Measurements from ENCODE around the gene ZNF200.

Gene ZNF200

GRCh38 chr16:3264137-3265036 is 29.4 kb upstream of the ZNF200 start:
- in situ Hi-C loops (cut with MboI; ENCODE audit: low sequenced_read_pairs, unreplicated experiment): no loop called here
- DNase-seq (ENCODE audit: low spot score): peak; percentile 98
- TF ChIP-seq, protein P1, sequence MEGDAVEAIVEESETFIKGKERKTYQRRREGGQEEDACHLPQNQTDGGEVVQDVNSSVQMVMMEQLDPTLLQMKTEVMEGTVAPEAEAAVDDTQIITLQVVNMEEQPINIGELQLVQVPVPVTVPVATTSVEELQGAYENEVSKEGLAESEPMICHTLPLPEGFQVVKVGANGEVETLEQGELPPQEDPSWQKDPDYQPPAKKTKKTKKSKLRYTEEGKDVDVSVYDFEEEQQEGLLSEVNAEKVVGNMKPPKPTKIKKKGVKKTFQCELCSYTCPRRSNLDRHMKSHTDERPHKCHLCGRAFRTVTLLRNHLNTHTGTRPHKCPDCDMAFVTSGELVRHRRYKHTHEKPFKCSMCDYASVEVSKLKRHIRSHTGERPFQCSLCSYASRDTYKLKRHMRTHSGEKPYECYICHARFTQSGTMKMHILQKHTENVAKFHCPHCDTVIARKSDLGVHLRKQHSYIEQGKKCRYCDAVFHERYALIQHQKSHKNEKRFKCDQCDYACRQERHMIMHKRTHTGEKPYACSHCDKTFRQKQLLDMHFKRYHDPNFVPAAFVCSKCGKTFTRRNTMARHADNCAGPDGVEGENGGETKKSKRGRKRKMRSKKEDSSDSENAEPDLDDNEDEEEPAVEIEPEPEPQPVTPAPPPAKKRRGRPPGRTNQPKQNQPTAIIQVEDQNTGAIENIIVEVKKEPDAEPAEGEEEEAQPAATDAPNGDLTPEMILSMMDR (IDR thresholded peaks at IDR 0.05; ENCODE audit: borderline replicate concordance, control extremely low read depth, extremely low read depth, insufficient read depth, missing control alignments): peak; percentile 42

DNA sequence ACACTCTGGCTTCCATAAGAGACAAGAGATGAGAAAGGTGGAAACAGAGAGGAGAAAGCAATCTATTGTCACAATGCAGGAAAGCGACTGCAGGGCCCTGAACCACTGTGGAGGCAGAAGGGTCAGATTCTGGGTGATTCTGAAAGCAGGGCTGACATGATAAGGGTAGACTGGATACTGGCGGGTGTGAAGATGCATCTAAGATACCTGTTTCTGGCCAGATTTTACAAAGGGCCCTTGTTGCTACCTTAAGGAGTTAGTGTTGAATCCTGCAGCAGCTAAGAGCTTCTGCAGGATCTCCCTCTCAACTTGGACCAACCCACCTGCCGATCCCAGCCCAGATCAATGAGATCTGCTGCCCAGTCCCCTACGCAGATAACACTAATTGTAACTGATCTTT is 27.6 kb upstream of the ZNF200 start:
- in situ Hi-C loops (cut with MboI; ENCODE audit: low sequenced_read_pairs, unreplicated experiment): no loop called here
- no peak for DNase-seq (ENCODE audit: low spot score)

GRCh38 chr16:3259836-3260235 is 24.9 kb upstream of the ZNF200 start:
- DNase-seq (ENCODE audit: low spot score): no peak

More for the DNA sequence above, 27.6 kb upstream of the ZNF200 start:
- TF ChIP-seq, protein P1 (IDR thresholded peaks at IDR 0.05; ENCODE audit: borderline replicate concordance, control extremely low read depth, extremely low read depth, insufficient read depth, missing control alignments): no peak

DNA sequence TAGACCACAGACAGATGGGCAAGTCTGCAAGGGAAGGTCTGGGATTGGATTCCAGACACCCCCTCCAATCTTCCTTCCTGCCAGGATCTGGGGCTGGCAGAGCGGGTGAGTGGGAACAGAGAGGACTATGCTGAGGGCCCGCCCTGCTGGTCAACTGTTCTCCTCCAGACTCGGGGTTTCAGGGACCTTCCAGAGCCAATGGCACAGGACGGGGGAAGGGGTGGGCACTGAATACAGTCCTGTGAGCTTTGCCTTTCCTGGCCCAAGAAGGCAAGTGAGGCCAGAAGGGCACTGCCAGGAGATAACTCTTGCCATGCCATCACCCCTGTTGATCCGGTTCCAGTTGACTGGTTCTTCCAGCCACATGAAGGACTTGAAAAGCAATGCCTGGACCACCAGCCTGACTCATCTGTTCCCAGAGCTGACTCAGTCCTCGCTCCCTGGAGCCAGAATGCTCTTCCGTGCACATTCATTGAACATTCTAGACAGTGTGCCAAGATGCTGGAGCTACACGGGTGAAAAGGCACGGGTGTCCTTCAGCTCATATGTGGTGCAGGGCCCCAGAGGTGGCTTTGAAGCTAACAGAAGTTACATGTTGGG is 22.0 kb upstream of the ZNF200 start:
- TF ChIP-seq, protein P1 (IDR thresholded peaks at IDR 0.05; ENCODE audit: borderline replicate concordance, control extremely low read depth, extremely low read depth, insufficient read depth, missing control alignments): no peak
- no peak for DNase-seq (ENCODE audit: low spot score)
- in situ Hi-C loops (cut with MboI; ENCODE audit: low sequenced_read_pairs, unreplicated experiment): no loop called here

More at GRCh38 chr16:3259836-3260235, 24.9 kb upstream of the ZNF200 start:
- TF ChIP-seq, protein P1 (IDR thresholded peaks at IDR 0.05; ENCODE audit: borderline replicate concordance, control extremely low read depth, extremely low read depth, insufficient read depth, missing control alignments): no peak
- in situ Hi-C loops (cut with MboI; ENCODE audit: low sequenced_read_pairs, unreplicated experiment): no loop called here

DNA sequence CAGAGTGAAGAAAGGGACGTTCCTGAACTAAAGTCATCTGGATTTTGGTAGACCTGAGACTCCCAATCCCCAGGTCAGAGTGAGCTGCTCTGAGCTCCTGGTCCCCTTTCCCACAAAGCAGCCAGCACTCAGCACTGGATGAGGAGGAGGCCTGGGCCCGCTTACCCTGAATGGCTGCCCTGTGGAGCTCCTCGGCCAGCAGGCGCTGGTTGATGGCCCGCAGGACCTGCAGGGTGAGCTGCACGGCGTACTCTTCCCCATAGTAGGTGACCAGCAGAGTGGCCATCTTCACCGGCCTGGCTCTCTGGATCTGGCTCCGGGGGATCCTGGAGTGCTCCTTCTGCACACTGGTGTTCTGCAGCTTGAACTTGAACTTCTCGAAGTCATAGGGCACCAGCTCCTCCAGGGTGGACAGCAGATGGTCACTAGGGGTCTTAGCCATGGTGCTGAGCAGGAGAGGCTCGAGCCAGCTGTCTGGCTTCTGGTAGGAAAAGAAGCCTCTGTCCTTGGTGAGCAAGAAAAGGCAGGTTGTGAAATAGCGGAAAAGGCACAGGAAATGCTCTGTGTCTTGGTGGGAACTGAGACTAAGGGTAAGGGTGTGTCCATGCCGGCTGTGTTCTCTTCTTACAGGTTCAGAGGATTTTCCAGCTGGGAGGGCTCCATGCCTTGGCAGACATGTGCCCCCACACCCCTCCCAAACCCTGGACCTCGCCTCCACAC is 21.3 kb upstream of the ZNF200 start, which contains the start of gene MEFV:
MEFV (minus strand) TSS at position 488 of the 720 bp plus-strand sequence; CDS start at position 442, 46 bp downstream.
- in situ Hi-C loops (cut with MboI; ENCODE audit: low sequenced_read_pairs, unreplicated experiment): no loop called here
- TF ChIP-seq, protein P1 (IDR thresholded peaks at IDR 0.05; ENCODE audit: borderline replicate concordance, control extremely low read depth, extremely low read depth, insufficient read depth, missing control alignments): no peak
- no peak for DNase-seq (ENCODE audit: low spot score)

DNA sequence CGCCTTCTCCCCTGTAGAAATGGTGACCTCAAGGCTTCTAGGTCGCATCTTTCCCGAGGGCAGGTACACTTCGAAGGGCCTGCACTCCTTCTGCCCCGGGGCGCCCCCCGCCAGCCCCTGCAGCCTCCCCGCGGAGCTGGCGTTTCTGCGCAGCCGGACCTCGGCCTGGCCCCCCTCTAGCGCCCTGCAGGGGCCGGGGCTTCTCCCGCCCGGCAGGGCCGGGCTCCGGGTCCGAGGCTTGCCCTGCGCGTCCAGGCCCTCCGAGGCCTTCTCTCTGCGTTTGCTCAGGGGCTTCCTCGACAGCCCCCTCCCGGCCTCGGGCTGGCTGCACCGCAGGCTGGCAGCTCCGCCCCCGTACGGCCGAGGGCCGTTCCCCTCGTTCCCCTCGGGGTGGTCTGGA is 19.4 kb upstream of the ZNF200 start:
- in situ Hi-C loops (cut with MboI; ENCODE audit: low sequenced_read_pairs, unreplicated experiment): no loop called here
- no peak for DNase-seq (ENCODE audit: low spot score)
- TF ChIP-seq, protein P1 (IDR thresholded peaks at IDR 0.05; ENCODE audit: borderline replicate concordance, control extremely low read depth, extremely low read depth, insufficient read depth, missing control alignments): no peak
